WERI-Rb-1 (cell line): ENCODE results near the gene NAB2.

Experiments used
- DNase-seq: peaks from one replicate; pipeline ENCODE4 v3.0.0-alpha.2; 2020
- H3K27ac ChIP-seq: fragments of 250-450 bp; sonication (Bioruptor Pico); 2 replicates; pipeline ENCODE4 v1.5.1; 2020; ENCODE audit warnings: mild to moderate bottlenecking, moderate library complexity
- H3K27me3 ChIP-seq: fragments of 250-450 bp; sonication (Bioruptor Pico); 2 replicates; pipeline ENCODE4 v1.5.1; 2021; ENCODE audit warnings: mild to moderate bottlenecking, low read depth, moderate library complexity; ENCODE audit not compliant: insufficient read depth, severe bottlenecking
- H3K36me3 ChIP-seq: fragments of 250-450 bp; sonication (Bioruptor Pico); 2 replicates; pipeline ENCODE4 v1.5.1; 2020; ENCODE audit warnings: mild to moderate bottlenecking, moderate library complexity
- H3K4me3 ChIP-seq: 2 replicates; pipeline ENCODE4 v1.5.1; 2011; ENCODE audit warnings: low read depth, mild to moderate bottlenecking, control low read depth, low read length
- H3K9me3 ChIP-seq: fragments of 250-450 bp; sonication (Bioruptor Pico); 2 replicates; pipeline ENCODE4 v1.5.1; 2021; ENCODE audit warnings: mild to moderate bottlenecking, moderate library complexity; ENCODE audit not compliant: severe bottlenecking
- TF ChIP-seq, protein P1 (sequence below): IDR thresholded peaks from 2 replicates; pipeline ENCODE4 v1.5.1; 2011; ENCODE audit warnings: low read depth, mild to moderate bottlenecking, control low read depth, inconsistent platforms, low read length

NAB2 gene

GRCh38 chr12:57087010-57087690 lies 1.8 kb upstream of the NAB2 start:
- DNase-seq: peak; percentile 91
- TF ChIP-seq, protein P1, sequence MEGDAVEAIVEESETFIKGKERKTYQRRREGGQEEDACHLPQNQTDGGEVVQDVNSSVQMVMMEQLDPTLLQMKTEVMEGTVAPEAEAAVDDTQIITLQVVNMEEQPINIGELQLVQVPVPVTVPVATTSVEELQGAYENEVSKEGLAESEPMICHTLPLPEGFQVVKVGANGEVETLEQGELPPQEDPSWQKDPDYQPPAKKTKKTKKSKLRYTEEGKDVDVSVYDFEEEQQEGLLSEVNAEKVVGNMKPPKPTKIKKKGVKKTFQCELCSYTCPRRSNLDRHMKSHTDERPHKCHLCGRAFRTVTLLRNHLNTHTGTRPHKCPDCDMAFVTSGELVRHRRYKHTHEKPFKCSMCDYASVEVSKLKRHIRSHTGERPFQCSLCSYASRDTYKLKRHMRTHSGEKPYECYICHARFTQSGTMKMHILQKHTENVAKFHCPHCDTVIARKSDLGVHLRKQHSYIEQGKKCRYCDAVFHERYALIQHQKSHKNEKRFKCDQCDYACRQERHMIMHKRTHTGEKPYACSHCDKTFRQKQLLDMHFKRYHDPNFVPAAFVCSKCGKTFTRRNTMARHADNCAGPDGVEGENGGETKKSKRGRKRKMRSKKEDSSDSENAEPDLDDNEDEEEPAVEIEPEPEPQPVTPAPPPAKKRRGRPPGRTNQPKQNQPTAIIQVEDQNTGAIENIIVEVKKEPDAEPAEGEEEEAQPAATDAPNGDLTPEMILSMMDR: no peak
- H3K36me3 ChIP-seq: peaks cover 18% of the 10 kb centered on the region

GRCh38 chr12:57087691-57088353 lies 1.1 kb upstream of the NAB2 start:
- peak; percentile 97 for DNase-seq
- Histone ChIP-seq H3K4me3 (peak overlapping the region; percentile 93), H3K36me3 (peaks cover 25% of the 10 kb centered on the region), H3K27ac (peak overlapping the region; percentile 95), H3K9me3 (no peaks in the 10 kb centered on the region), H3K27me3 (no peaks in the 10 kb centered on the region)
- TF ChIP-seq, protein P1: no peak

More at GRCh38 chr12:57087010-57087690, 1.8 kb upstream of the NAB2 start:
- Histone ChIP-seq H3K4me3 (peak overlapping the region; percentile 93), H3K27me3 (no peaks in the 10 kb centered on the region), H3K9me3 (no peaks in the 10 kb centered on the region), H3K27ac (peak overlapping the region; percentile 95)

DNA sequence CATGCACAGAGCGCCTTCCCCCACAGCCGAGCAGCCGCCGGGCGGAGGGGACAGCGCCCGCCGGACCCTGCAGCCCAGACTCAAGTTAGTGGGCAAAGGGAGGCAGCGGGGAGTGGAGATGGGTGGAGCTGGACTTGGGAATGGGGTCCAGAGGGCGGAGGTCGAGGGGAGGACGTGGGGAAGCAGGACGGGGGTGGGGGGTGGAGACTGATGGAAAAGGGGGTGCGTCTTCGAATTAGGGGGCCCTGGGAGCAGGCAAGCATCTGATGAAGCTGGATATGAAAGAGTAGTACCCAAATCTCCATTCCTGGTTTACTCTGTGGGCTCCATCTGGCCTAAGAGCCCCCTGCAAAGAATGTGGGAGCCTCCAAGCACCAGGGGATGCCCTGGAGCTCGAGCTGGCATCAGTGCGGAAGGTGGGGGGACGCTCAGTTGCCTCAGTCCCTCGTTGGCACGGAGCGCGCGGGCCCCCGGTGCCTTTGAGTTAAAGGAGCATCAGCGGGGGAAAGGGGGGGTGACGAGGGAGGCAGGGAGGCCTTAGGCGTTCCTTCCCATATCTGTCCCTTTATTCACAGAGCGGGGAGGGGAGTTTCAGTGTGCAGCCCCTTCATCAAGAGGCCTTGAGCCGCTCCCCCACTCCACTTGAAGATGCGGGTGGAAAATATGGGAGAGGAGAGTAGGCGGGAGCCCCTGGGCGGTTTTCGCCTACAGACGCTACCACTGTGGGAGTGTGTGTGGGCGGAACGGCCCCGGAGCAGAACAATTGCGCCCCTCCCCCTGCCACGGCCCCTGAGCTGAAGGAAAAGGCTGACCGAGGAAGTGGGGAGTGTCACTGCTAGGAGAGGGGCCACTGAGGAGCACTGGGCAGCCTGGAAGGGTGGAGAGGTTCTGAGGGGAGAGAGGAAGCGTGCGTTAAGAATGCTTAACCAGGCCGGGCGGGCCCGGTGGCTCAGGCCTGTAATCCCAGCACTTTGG lies 644 bp downstream of the NAB2 start:
- TF ChIP-seq, protein P1: no peak
- no peaks in the 10 kb centered on the region for H3K27me3 ChIP-seq
- peaks cover 33% of the 10 kb centered on the region for H3K36me3 ChIP-seq
- peak; percentile 75 for DNase-seq
- H3K9me3 ChIP-seq: no peaks in the 10 kb centered on the region
- H3K27ac ChIP-seq: peak overlapping the region; percentile 89
- H3K4me3 ChIP-seq: peak overlapping the region; percentile 68

DNA sequence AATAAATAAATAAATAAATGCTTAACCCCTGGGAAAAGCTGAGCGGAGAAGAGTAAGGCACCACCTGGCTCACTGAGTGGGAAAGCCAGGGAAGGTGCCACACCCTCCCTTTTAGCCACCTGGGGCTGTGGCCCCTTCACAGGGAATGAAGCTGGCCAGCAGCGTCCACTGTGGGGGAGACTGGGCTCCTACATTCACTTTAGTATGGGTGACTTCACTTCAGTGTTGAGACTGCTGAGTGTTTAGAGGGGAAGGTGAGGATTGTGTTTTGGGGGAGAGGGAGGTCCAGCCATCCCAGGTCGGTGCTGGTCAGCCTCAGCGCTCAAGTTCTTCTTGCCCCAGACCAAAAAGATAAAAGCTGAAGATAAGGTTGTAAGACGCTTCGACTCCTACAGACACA lies 1.6 kb downstream of the NAB2 start:
- Histone ChIP-seq H3K4me3 (peak overlapping the region; percentile 68; the same call in 1 of the 2 replicates), H3K27me3 (no peaks in the 10 kb centered on the region), H3K9me3 (no peaks in the 10 kb centered on the region), H3K27ac (peak overlapping the region; percentile 89), H3K36me3 (peaks cover 42% of the 10 kb centered on the region)
- DNase-seq: no peak
- TF ChIP-seq, protein P1: no peak

GRCh38 chr12:57090924-57091637 lies 2.2 kb downstream of the NAB2 start:
- H3K27me3 ChIP-seq: no peaks in the 10 kb centered on the region
- no peak for DNase-seq
- H3K36me3 ChIP-seq: peaks cover 46% of the 10 kb centered on the region
- H3K9me3 ChIP-seq: no peaks in the 10 kb centered on the region
- TF ChIP-seq, protein P1: no peak
- H3K27ac ChIP-seq: no peak overlapping the region; the same call in 1 of the 2 replicates
- no peak overlapping the region for H3K4me3 ChIP-seq
